B cell (primary cell): Measurements from ENCODE around the gene SSU72. TPM values are rescaled to one million over a fixed set of nuclear protein-coding genes. Genes with fewer than 3 reads are reported as not detected.

ENCODE experiments used
- ATAC-seq: fragments of 200-7000 bp; cut with Tn5 transposase; one replicate; pipeline ENCODE4 v1.10.0; 2021; ENCODE audit warnings: low read depth, mild to moderate bottlenecking, moderate number of reproducible peaks, moderate library complexity
- CTCF ChIA-PET: fragments of 350-600 bp; sonication (Branson Sonifier 250); formaldehyde crosslinking; loops from one replicate; lab custom pipeline; 2021; ENCODE audit warnings: antibody characterized with exemption, inconsistent platforms; lab: Charles Lee
- POLR2A ChIA-PET: fragments of 350-600 bp; sonication (Branson Sonifier 250); formaldehyde crosslinking; loops from one replicate; lab custom pipeline; 2021; ENCODE audit warnings: antibody characterized with exemption; lab: Charles Lee
- DNase-seq: peaks from one replicate; pipeline ENCODE4 v3.0.0; 2013
- H2AFZ ChIP-seq: 2 replicates; pipeline ENCODE4 v1.6.1; 2012; ENCODE audit warnings: mild to moderate bottlenecking, low read depth, low read length; ENCODE audit not compliant: insufficient read depth, poor library complexity, severe bottlenecking
- H3K27ac ChIP-seq, 2 donors: 1 replicate in 1 of 2; 2 replicates in 1 of 2; pipeline ENCODE4 v1.5.1; 2012 to 2013; ENCODE audit warnings: low read length in 2 of 2, mild to moderate bottlenecking in 2 of 2, moderate library complexity in 1 of 2
- H3K27me3 ChIP-seq, 4 experiments: fragments of 200-600 bp in 1 of 4; sonication (generic) in 1 of 4; replicated peaks in 1 of 4; 1 replicate in 2 of 4; 2 replicates in 2 of 4; pipeline versions ENCODE4 v1.6.1 to v1.7.0; 2013 to 2016; ENCODE audit warnings: low read length in 3 of 4, mild to moderate bottlenecking in 2 of 4, mixed read lengths in 1 of 4, moderate library complexity in 1 of 4; ENCODE audit not compliant: insufficient read depth in 4 of 4, control insufficient read depth in 3 of 4; ENCODE audit errors: control extremely low read depth in 1 of 4
- H3K36me3 ChIP-seq, 2 experiments: replicated peaks in 1 of 2; 1 replicate in 1 of 2; 2 replicates in 1 of 2; pipeline versions ENCODE4 v1.6.1 to v1.7.1; 2013; ENCODE audit warnings: low read length in 1 of 2; ENCODE audit not compliant: insufficient read depth in 2 of 2, control insufficient read depth in 1 of 2; ENCODE audit errors: control extremely low read depth in 1 of 2, extremely low read depth in 1 of 2
- H3K4me1 ChIP-seq, 2 donors: fragments of 200-600 bp in 1 of 2; sonication (generic) in 1 of 2; 1 replicate in 1 of 2; 2 replicates in 1 of 2; pipeline versions ENCODE4 v1.5.1 to v1.6.1; 2013 to 2017; ENCODE audit warnings: low read length in 2 of 2; ENCODE audit not compliant: control insufficient read depth in 2 of 2, insufficient read depth in 2 of 2
- H3K4me2 ChIP-seq: replicated peaks from 2 replicates; pipeline ENCODE3; 2012; ENCODE audit warnings: mild to moderate bottlenecking, low read depth, low read length; ENCODE audit not compliant: poor library complexity, severe bottlenecking
- H3K4me3 ChIP-seq, 5 experiments: fragments of 200-600 bp in 1 of 5; sonication (generic) in 1 of 5; 1 replicate in 3 of 5; 2 replicates in 2 of 5; pipeline versions ENCODE4 v1.5.1 to v1.7.0; 2011 to 2016; ENCODE audit warnings: low read length in 4 of 5, mild to moderate bottlenecking in 4 of 5, low read depth in 2 of 5, control low read depth in 1 of 5, moderate library complexity in 1 of 5; ENCODE audit not compliant: insufficient read depth in 1 of 5; ENCODE audit errors: control extremely low read depth in 1 of 5, extremely low read depth in 1 of 5
- H3K79me2 ChIP-seq: fragments of 200-600 bp; sonication (generic); one replicate; pipeline ENCODE4 v1.6.0; 2016; ENCODE audit warnings: low read length; ENCODE audit not compliant: control insufficient read depth, insufficient read depth
- H3K9ac ChIP-seq: fragments of 200-600 bp; sonication (generic); 2 replicates; pipeline ENCODE4 v1.6.1; 2017; ENCODE audit warnings: mild to moderate bottlenecking, low read length, moderate library complexity
- H3K9me3 ChIP-seq, 3 donors: one replicate each; pipeline versions ENCODE4 v1.6.1 to v1.7.1; 2013; ENCODE audit warnings: low read length in 2 of 3; ENCODE audit not compliant: control insufficient read depth in 2 of 3, insufficient read depth in 1 of 3; ENCODE audit errors: control extremely low read depth in 1 of 3
- H4K20me1 ChIP-seq: 2 replicates; pipeline ENCODE4 v1.6.0; 2012; ENCODE audit warnings: mild to moderate bottlenecking, low read length; ENCODE audit not compliant: insufficient read depth, control insufficient read depth, poor library complexity, severe bottlenecking
- H3K27ac Mint-ChIP-seq: one replicate; pipeline ENCODE4 v1.8.0; 2021; ENCODE audit warnings: mixed read lengths
- H3K27me3 Mint-ChIP-seq: one replicate; pipeline ENCODE4 v1.8.0; 2021; ENCODE audit warnings: mixed read lengths
- H3K4me1 Mint-ChIP-seq: one replicate; pipeline ENCODE4 v1.8.0; 2021; ENCODE audit warnings: mixed read lengths
- H3K4me3 Mint-ChIP-seq: one replicate; pipeline ENCODE4 v1.8.0; 2021; ENCODE audit warnings: mixed read lengths
- H3K9me3 Mint-ChIP-seq: one replicate; pipeline ENCODE4 v1.8.0; 2022; ENCODE audit warnings: mixed read lengths; ENCODE audit not compliant: insufficient read depth
- EZH2 ChIP-seq: IDR thresholded peaks from 2 replicates; pipeline ENCODE4 v1.6.1; 2012; ENCODE audit warnings: borderline replicate concordance, low read depth, mild to moderate bottlenecking, moderate library complexity, low read length; ENCODE audit not compliant: insufficient read depth, poor library complexity, severe bottlenecking
- WGBS: methylation state at CpG from one replicate; pipeline ENCODE4 v1.1.5; 2013; ENCODE audit warnings: missing lambda C conversion rate; ENCODE audit not compliant: insufficient coverage; 5-methylcytosine and 5-hydroxymethylcytosine counted together
- intact Hi-C: fragments of 100-400 bp; cut with micrococcal nuclease; formaldehyde crosslinking; loops from one replicate; pipeline ENCODE4 v1.10.0; 2022
- polyA plus RNA-seq: library from polyadenylated mRNA; depleted of rRNA; stranded (reverse); fragments of >200 nt; gene quantifications from 2 replicates; pipeline ENCODE4 v1.2.3, GENCODE V29; 2012
- total RNA-seq, 2 donors: library from RNA; stranded (reverse); fragments of 120-200 nt in 1 of 2; gene quantifications; 1 replicate in 1 of 2; 2 replicates in 1 of 2; pipeline versions ENCODE4 v1.2.3 to v1.2.4, GENCODE V29; 2013 to 2022
- TF ChIP-seq, protein P1 (sequence below): fragments of 200-600 bp; IDR thresholded peaks from one replicate; pipeline ENCODE4 v1.8.0; 2022; ENCODE audit warnings: antibody characterized with exemption, mild to moderate bottlenecking

The SSU72 gene
- total and polyA plus RNA-seq, 2 donors (not counting 1 experiment from before 2014, with no cell fraction given), result 86.8 to 112 TPM

DNA sequence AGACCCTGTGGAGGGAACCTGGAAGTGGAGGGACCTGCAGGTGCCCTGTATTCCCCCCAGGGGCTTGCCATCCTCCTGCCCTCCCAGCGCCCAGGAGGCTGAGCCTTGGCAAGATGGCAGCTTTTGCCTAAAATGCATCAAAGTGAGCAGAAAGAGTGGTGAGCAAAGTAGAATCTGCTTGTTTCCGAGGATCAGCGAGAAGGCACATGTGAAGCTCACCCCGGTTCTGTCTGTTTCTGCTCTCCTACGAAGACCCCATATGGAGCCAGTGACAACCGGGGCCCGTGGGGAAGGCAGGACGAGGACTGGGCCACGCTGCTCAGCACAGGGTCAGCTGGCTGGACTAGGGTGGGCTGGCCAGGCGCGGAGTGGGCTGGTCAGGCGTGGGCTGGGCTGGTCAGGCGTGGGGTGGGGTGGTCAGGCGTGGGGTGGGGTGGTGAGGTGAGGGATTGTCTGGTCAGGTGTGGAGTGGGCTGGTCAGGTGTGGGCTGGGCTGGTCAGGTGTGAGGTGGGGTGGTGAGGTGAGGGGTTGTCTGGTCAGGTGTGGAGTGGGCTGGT, 30.4 kb upstream of the SSU72 start:
- Histone ChIP-seq H3K9me3 (no peaks in the 10 kb centered on the region), H3K4me1 (peaks cover 24 to 34% of the 10 kb centered on the region in 2 donors), H3K9ac (no peak overlapping the region), H2AFZ (no peak overlapping the region), H3K36me3 (no peaks in the 10 kb centered on the region), H3K4me2 (no peak overlapping the region), H4K20me1 (no peaks in the 10 kb centered on the region), H3K79me2 (no peaks in the 10 kb centered on the region), H3K4me3 (no peak overlapping the region), H3K27me3 (peaks cover 0 to 12% (median 2%) of the 10 kb centered on the region in 4 experiments), H3K27ac (no peak overlapping the region)
- peaks cover 28% of the 10 kb centered on the region for H3K4me1 Mint-ChIP-seq
- ChIA-PET POLR2A (no interaction called here), CTCF (no interaction called here)
- H3K27ac Mint-ChIP-seq, result peak overlapping the region; percentile 50
- DNase-seq, result peak; percentile 28
- H3K27me3 Mint-ChIP-seq, result no peaks in the 10 kb centered on the region
- WGBS, result 89% methylated on average over 13 of the region's 14 CpGs
- intact Hi-C loops, result no loop called here
- no peak for ATAC-seq
- H3K9me3 Mint-ChIP-seq, result no peaks in the 10 kb centered on the region
- H3K4me3 Mint-ChIP-seq, result no peak overlapping the region
- TF ChIP-seq, protein P1, sequence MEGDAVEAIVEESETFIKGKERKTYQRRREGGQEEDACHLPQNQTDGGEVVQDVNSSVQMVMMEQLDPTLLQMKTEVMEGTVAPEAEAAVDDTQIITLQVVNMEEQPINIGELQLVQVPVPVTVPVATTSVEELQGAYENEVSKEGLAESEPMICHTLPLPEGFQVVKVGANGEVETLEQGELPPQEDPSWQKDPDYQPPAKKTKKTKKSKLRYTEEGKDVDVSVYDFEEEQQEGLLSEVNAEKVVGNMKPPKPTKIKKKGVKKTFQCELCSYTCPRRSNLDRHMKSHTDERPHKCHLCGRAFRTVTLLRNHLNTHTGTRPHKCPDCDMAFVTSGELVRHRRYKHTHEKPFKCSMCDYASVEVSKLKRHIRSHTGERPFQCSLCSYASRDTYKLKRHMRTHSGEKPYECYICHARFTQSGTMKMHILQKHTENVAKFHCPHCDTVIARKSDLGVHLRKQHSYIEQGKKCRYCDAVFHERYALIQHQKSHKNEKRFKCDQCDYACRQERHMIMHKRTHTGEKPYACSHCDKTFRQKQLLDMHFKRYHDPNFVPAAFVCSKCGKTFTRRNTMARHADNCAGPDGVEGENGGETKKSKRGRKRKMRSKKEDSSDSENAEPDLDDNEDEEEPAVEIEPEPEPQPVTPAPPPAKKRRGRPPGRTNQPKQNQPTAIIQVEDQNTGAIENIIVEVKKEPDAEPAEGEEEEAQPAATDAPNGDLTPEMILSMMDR, result no peak
- TF ChIP-seq EZH2, result no peak

- H3K9me3 ChIP-seq, result no peaks in the 10 kb centered on the region
- no peak for DNase-seq
- no peak overlapping the region for H3K9ac ChIP-seq
- H2AFZ ChIP-seq, result no peak overlapping the region
- ChIA-PET POLR2A (interaction anchor here (0.8 kb wide), 1 partner anchor 11 kb away, joined by 10 read pairs; the partner anchor contains the start of gene MIB2), CTCF (no interaction called here)
- WGBS, result 90% methylated on average over 15 of the region's 15 CpGs
- intact Hi-C loops, result no loop called here
- ATAC-seq, result no peak
- no peak overlapping the region for H3K4me3 Mint-ChIP-seq
- peaks cover 24 to 34% of the 10 kb centered on the region in 2 donors for H3K4me1 ChIP-seq
- TF ChIP-seq EZH2, result no peak
- TF ChIP-seq, protein P1, result no peak
- H3K27me3 ChIP-seq, result peaks cover 0 to 12% (median 2%) of the 10 kb centered on the region in 4 experiments
- H3K4me3 ChIP-seq, result no peak overlapping the region
- no peak overlapping the region for H3K4me2 ChIP-seq
- no peaks in the 10 kb centered on the region for H3K79me2 ChIP-seq
- H3K27ac ChIP-seq, result no peak overlapping the region
- peaks cover 28% of the 10 kb centered on the region for H3K4me1 Mint-ChIP-seq
- no peaks in the 10 kb centered on the region for H3K27me3 Mint-ChIP-seq
- H3K27ac Mint-ChIP-seq, result peak overlapping the region; percentile 78
- no peaks in the 10 kb centered on the region for H3K36me3 ChIP-seq
- H4K20me1 ChIP-seq, result no peaks in the 10 kb centered on the region
- no peaks in the 10 kb centered on the region for H3K9me3 Mint-ChIP-seq
These were observed 29.8 kb upstream of the SSU72 start for GRCh38 chr1:1604374-1605033.
